ENCODE measurements around the gene C2CD2. TPM values are rescaled to one million over a fixed set of nuclear protein-coding genes. Genes with fewer than 3 reads are reported as not detected.

The C2CD2 gene
- total and polyA plus RNA-seq, 2 of the 8 experiments (the other 6 are each of a cell fraction or from before 2014, with no cell fraction given), result 10.4 to 13.0 TPM

DNA sequence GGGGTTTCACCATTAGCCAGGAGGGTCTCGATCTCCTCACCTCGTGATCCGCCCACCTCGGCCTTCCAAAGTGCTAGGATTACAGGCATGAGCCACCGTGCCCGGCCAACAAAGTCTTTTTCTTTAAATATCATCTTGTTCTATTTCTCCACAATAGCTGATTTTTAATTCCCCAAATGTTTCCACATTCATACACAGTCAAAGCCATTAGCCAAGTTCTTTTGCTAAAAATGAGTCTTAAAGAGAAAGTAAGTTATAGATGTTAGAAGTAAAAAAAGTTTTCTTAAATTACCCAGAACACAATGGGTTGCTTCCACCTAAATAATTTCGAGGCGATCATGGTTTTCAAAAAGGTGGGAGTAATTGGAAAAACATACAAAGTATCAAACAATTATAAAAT, 30.6 kb downstream of the C2CD2 start:
- peaks cover 4 to 16% (median 9%) of the 10 kb centered on the region in 4 experiments for H3K4me1 ChIP-seq (replicated peaks in 1 of 4; ENCODE audit: control insufficient read depth in 3 of 4, insufficient read depth in 4 of 4, low read length in 3 of 4)
- H2BK5ac ChIP-seq (ENCODE audit: low read depth, low read length), result no peak overlapping the region
- no peak overlapping the region for H2BK20ac ChIP-seq (ENCODE audit: low read length)
- ChIA-PET CTCF (ENCODE audit: partially characterized antibody) (interaction anchor here (0.9 to 2.0 kb wide), 5 partner anchors 8 to 25 kb away, joined by 3 to 6 read pairs (median 4); no protein-coding TSS in a partner anchor), POLR2A (ENCODE audit: partially characterized antibody) (interaction anchor here (1.7 kb wide), 1 partner anchor 10 kb away, joined by 4 read pairs; no protein-coding TSS in a partner anchor)
- H3K56ac ChIP-seq (replicated peaks; ENCODE audit: insufficient read length, low read depth, low read length), result no peak overlapping the region
- DNase-seq (ENCODE audit: low read depth in 1 of 2, low spot score in 2 of 2), result no peak
- H4K91ac ChIP-seq (replicated peaks; ENCODE audit: insufficient read length, low read length), result no peak overlapping the region
- peaks cover 0 to 3% of the 10 kb centered on the region in 2 experiments for H4K20me1 ChIP-seq (replicated peaks in 1 of 2; ENCODE audit: control insufficient read depth in 1 of 2, insufficient read depth in 2 of 2, low read length in 2 of 2)
- TF ChIP-seq CTBP2 (IDR thresholded peaks at IDR 0.05; ENCODE audit: borderline replicate concordance, insufficient read depth, insufficient read length, low read length) (no peak), CREB1 (IDR thresholded peaks at IDR 0.05) (no peak), TBP (IDR thresholded peaks at IDR 0.05; ENCODE audit: low read depth, low read length) (no peak), SIRT6 (IDR thresholded peaks at IDR 0.05; ENCODE audit: low read length) (no peak), CHD1 (IDR thresholded peaks at IDR 0.05; ENCODE audit: low read depth, low read length) (no peak), KDM1A (IDR thresholded peaks at IDR 0.05; ENCODE audit: borderline replicate concordance, low read length) (no peak), CHD2 (IDR thresholded peaks at IDR 0.05; ENCODE audit: low read length) (no peak), ATF2 (IDR thresholded peaks at IDR 0.05; ENCODE audit: low read length) (no peak)
- TF ChIP-seq, protein P1, sequence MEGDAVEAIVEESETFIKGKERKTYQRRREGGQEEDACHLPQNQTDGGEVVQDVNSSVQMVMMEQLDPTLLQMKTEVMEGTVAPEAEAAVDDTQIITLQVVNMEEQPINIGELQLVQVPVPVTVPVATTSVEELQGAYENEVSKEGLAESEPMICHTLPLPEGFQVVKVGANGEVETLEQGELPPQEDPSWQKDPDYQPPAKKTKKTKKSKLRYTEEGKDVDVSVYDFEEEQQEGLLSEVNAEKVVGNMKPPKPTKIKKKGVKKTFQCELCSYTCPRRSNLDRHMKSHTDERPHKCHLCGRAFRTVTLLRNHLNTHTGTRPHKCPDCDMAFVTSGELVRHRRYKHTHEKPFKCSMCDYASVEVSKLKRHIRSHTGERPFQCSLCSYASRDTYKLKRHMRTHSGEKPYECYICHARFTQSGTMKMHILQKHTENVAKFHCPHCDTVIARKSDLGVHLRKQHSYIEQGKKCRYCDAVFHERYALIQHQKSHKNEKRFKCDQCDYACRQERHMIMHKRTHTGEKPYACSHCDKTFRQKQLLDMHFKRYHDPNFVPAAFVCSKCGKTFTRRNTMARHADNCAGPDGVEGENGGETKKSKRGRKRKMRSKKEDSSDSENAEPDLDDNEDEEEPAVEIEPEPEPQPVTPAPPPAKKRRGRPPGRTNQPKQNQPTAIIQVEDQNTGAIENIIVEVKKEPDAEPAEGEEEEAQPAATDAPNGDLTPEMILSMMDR (IDR thresholded peaks at IDR 0.05; ENCODE audit: control extremely low read depth in 1 of 3, insufficient read depth in 1 of 3, low read depth in 1 of 3, low read length in 3 of 3), result no peak
- H3K36me3 ChIP-seq (ENCODE audit: control insufficient read depth in 2 of 4, insufficient read depth in 4 of 4, low read length in 3 of 4), result peaks cover 0 to 3% (median 0%) of the 10 kb centered on the region in 4 experiments; a peak in 1 of 8 replicates
- no peak overlapping the region for H3K9ac ChIP-seq (replicated peaks in 1 of 4; ENCODE audit: extremely low read depth in 1 of 4, low read depth in 3 of 4, low read length in 3 of 4)
- no peaks in the 10 kb centered on the region for H3K23me2 ChIP-seq (ENCODE audit: low read depth, low read length)
- H3K9me3 ChIP-seq (ENCODE audit: insufficient read depth in 2 of 2, low read depth in 1 of 2, low read length in 1 of 2), result no peaks in the 10 kb centered on the region
- no peak overlapping the region for H3K4me2 ChIP-seq (ENCODE audit: insufficient read depth in 1 of 2, low read depth in 2 of 2, low read length in 2 of 2)
- no peaks in the 10 kb centered on the region; the same call in 1 of the 2 replicates for H3K79me1 ChIP-seq (ENCODE audit: low read depth, low read length)
- H4K8ac ChIP-seq (ENCODE audit: extremely low read depth, insufficient read depth, low read length), result no peak overlapping the region
- H3K4ac ChIP-seq (replicated peaks; ENCODE audit: insufficient read length, low read depth, low read length), result no peak overlapping the region
- H3K14ac ChIP-seq (ENCODE audit: insufficient read length), result no peak overlapping the region
- no peak overlapping the region for H2BK12ac ChIP-seq (ENCODE audit: low read depth, low read length)
- no peak overlapping the region for H4K5ac ChIP-seq (ENCODE audit: insufficient read length, low read depth, low read length)
- H2BK15ac ChIP-seq (ENCODE audit: low read length), result no peak overlapping the region
- H3K27me3 ChIP-seq (replicated peaks in 1 of 4; ENCODE audit: control insufficient read depth in 3 of 4, extremely low read depth in 1 of 4, insufficient read depth in 3 of 4, low read length in 3 of 4), result no peaks in the 10 kb centered on the region
- no peak overlapping the region for H3K23ac ChIP-seq (ENCODE audit: insufficient read length)
- H3K4me3 ChIP-seq (ENCODE audit: extremely low read depth in 1 of 4, insufficient read depth in 2 of 4, low read depth in 3 of 4, low read length in 4 of 4), result no peak overlapping the region
- H2AFZ ChIP-seq (ENCODE audit: low read length), result no peak overlapping the region
- WGBS, 2 experiments (ENCODE audit: extremely low coverage in 1 of 2, insufficient coverage in 1 of 2, insufficient read length in 1 of 2, insufficient replicate concordance in 2 of 2, low coverage in 1 of 2, low lambda C conversion rate in 2 of 2, missing lambda C conversion rate in 1 of 2), result 91% methylated on average over 8 of the region's 8 CpGs; no CpG with 5 or more reads in 1 of the 2 experiments
- H3K27ac ChIP-seq (ENCODE audit: low read depth, low read length), result no peak overlapping the region
- H2BK120ac ChIP-seq (replicated peaks; ENCODE audit: low read depth, low read length), result no peak overlapping the region
- H2AK5ac ChIP-seq (ENCODE audit: low read depth, low read length), result no peak overlapping the region
- H3K18ac ChIP-seq (ENCODE audit: extremely low read depth, low read length), result no peak overlapping the region
- no peaks in the 10 kb centered on the region for H3K79me2 ChIP-seq (ENCODE audit: control insufficient read depth in 1 of 2, insufficient read depth in 2 of 2, low read length in 2 of 2)
- no peak for FAIRE-seq
